ENCODE data around the gene AZIN2.
"Not testable (repeated sequence)": the region's sequence is repeated elsewhere in the genome, so short reads cannot be mapped to it uniquely, and the experiment has no call there.

Gene AZIN2

GRCh38 chr1:33097137-33097611 is 16.2 kb downstream of the AZIN2 start:
- H3K27ac ChIP-seq (ENCODE audit: low read depth, low read length), result no peak overlapping the region

GRCh38 chr1:33097762-33098161 is 16.8 kb downstream of the AZIN2 start:
- H3K27ac ChIP-seq (ENCODE audit: low read depth, low read length), result no peak overlapping the region
- H3K27me3 ChIP-seq (ENCODE audit: control insufficient read depth in 1 of 2, insufficient read depth in 2 of 2, low read length in 2 of 2), result no peaks in the 10 kb centered on the region
- no peaks in the 10 kb centered on the region for H3K4me1 ChIP-seq (ENCODE audit: insufficient read depth, low read length)
- H3K9me3 ChIP-seq (ENCODE audit: low read length), result no peaks in the 10 kb centered on the region
- H3K9ac ChIP-seq (ENCODE audit: low read length), result no peak overlapping the region
- H3K36me3 ChIP-seq (ENCODE audit: insufficient read depth, low read length), result no peaks in the 10 kb centered on the region
- H3K4me3 ChIP-seq (ENCODE audit: low read depth in 1 of 2, low read length in 2 of 2), result no peak overlapping the region

More at GRCh38 chr1:33097137-33097611, 16.2 kb downstream of the AZIN2 start:
- Histone ChIP-seq H3K36me3 (ENCODE audit: insufficient read depth, low read length) (no peaks in the 10 kb centered on the region), H3K4me3 (ENCODE audit: low read depth in 1 of 2, low read length in 2 of 2) (no peak overlapping the region), H3K27me3 (ENCODE audit: control insufficient read depth in 1 of 2, insufficient read depth in 2 of 2, low read length in 2 of 2) (no peaks in the 10 kb centered on the region), H3K9me3 (ENCODE audit: low read length) (no peaks in the 10 kb centered on the region), H3K4me1 (ENCODE audit: insufficient read depth, low read length) (no peaks in the 10 kb centered on the region), H3K9ac (ENCODE audit: low read length) (no peak overlapping the region)

GRCh38 chr1:33098371-33098770 is 17.4 kb downstream of the AZIN2 start:
- no peaks in the 10 kb centered on the region for H3K4me1 ChIP-seq (ENCODE audit: insufficient read depth, low read length)
- H3K4me3 ChIP-seq (ENCODE audit: low read depth in 1 of 2, low read length in 2 of 2), result no peak overlapping the region
- no peaks in the 10 kb centered on the region for H3K27me3 ChIP-seq (ENCODE audit: control insufficient read depth in 1 of 2, insufficient read depth in 2 of 2, low read length in 2 of 2)
- no peak overlapping the region for H3K27ac ChIP-seq (ENCODE audit: low read depth, low read length)
- no peaks in the 10 kb centered on the region for H3K9me3 ChIP-seq (ENCODE audit: low read length)
- no peak overlapping the region for H3K9ac ChIP-seq (ENCODE audit: low read length)
- H3K36me3 ChIP-seq (ENCODE audit: insufficient read depth, low read length), result no peaks in the 10 kb centered on the region

GRCh38 chr1:33099290-33100118 is 18.6 kb downstream of the AZIN2 start:
- no peaks in the 10 kb centered on the region for H3K36me3 ChIP-seq (ENCODE audit: insufficient read depth, low read length)
- no peak overlapping the region for H3K4me3 ChIP-seq (ENCODE audit: low read depth in 1 of 2, low read length in 2 of 2)
- H3K27me3 ChIP-seq (ENCODE audit: control insufficient read depth in 1 of 2, insufficient read depth in 2 of 2, low read length in 2 of 2), result no peaks in the 10 kb centered on the region
- no peak overlapping the region for H3K27ac ChIP-seq (ENCODE audit: low read depth, low read length)
- H3K9ac ChIP-seq (ENCODE audit: low read length), result no peak overlapping the region
- no peaks in the 10 kb centered on the region for H3K4me1 ChIP-seq (ENCODE audit: insufficient read depth, low read length)
- H3K9me3 ChIP-seq (ENCODE audit: low read length), result no peaks in the 10 kb centered on the region

GRCh38 chr1:33100119-33100415 is 19.1 kb downstream of the AZIN2 start:
- H3K9me3 ChIP-seq (ENCODE audit: low read length); H3K36me3 ChIP-seq (ENCODE audit: insufficient read depth, low read length); H3K27ac ChIP-seq (ENCODE audit: low read depth, low read length); H3K27me3 ChIP-seq (ENCODE audit: control insufficient read depth in 1 of 2, insufficient read depth in 2 of 2, low read length in 2 of 2); H3K4me3 ChIP-seq (ENCODE audit: low read depth in 1 of 2, low read length in 2 of 2); H3K9ac ChIP-seq (ENCODE audit: low read length); H3K4me1 ChIP-seq (ENCODE audit: insufficient read depth, low read length): not testable (repeated sequence)

GRCh38 chr1:33110477-33110876 is 29.5 kb downstream of the AZIN2 start:
- Histone ChIP-seq H3K9me3 (ENCODE audit: low read length) (no peaks in the 10 kb centered on the region), H3K27ac (ENCODE audit: low read depth, low read length) (no peak overlapping the region), H3K9ac (ENCODE audit: low read length) (no peak overlapping the region), H3K4me3 (ENCODE audit: low read depth in 1 of 2, low read length in 2 of 2) (no peak overlapping the region), H3K4me1 (ENCODE audit: insufficient read depth, low read length) (no peaks in the 10 kb centered on the region), H3K27me3 (ENCODE audit: control insufficient read depth in 1 of 2, insufficient read depth in 2 of 2, low read length in 2 of 2) (no peaks in the 10 kb centered on the region), H3K36me3 (ENCODE audit: insufficient read depth, low read length) (no peaks in the 10 kb centered on the region)

GRCh38 chr1:33111965-33112364 is 31.0 kb downstream of the AZIN2 start:
- Histone ChIP-seq H3K9me3 (ENCODE audit: low read length) (no peaks in the 10 kb centered on the region), H3K4me3 (ENCODE audit: low read depth in 1 of 2, low read length in 2 of 2) (no peak overlapping the region), H3K27ac (ENCODE audit: low read depth, low read length) (no peak overlapping the region), H3K27me3 (ENCODE audit: control insufficient read depth in 1 of 2, insufficient read depth in 2 of 2, low read length in 2 of 2) (no peaks in the 10 kb centered on the region), H3K36me3 (ENCODE audit: insufficient read depth, low read length) (no peaks in the 10 kb centered on the region), H3K4me1 (ENCODE audit: insufficient read depth, low read length) (no peaks in the 10 kb centered on the region), H3K9ac (ENCODE audit: low read length) (no peak overlapping the region)

- no peak overlapping the region for H3K4me3 ChIP-seq (ENCODE audit: low read depth in 1 of 2, low read length in 2 of 2)
- H3K9me3 ChIP-seq (ENCODE audit: low read length), result no peaks in the 10 kb centered on the region
- H3K27me3 ChIP-seq (ENCODE audit: control insufficient read depth in 1 of 2, insufficient read depth in 2 of 2, low read length in 2 of 2), result no peaks in the 10 kb centered on the region
These were observed 36.6 kb downstream of the AZIN2 start for GRCh38 chr1:33117440-33118085.

GRCh38 chr1:33118274-33118673 is 37.3 kb downstream of the AZIN2 start:
- Histone ChIP-seq H3K27me3 (ENCODE audit: control insufficient read depth in 1 of 2, insufficient read depth in 2 of 2, low read length in 2 of 2) (no peaks in the 10 kb centered on the region), H3K9me3 (ENCODE audit: low read length) (no peaks in the 10 kb centered on the region), H3K27ac (ENCODE audit: low read depth, low read length) (no peak overlapping the region), H3K4me1 (ENCODE audit: insufficient read depth, low read length) (no peaks in the 10 kb centered on the region), H3K36me3 (ENCODE audit: insufficient read depth, low read length) (no peaks in the 10 kb centered on the region), H3K4me3 (ENCODE audit: low read depth in 1 of 2, low read length in 2 of 2) (no peak overlapping the region), H3K9ac (ENCODE audit: low read length) (no peak overlapping the region)

More at GRCh38 chr1:33117440-33118085, 36.6 kb downstream of the AZIN2 start:
- no peak overlapping the region for H3K27ac ChIP-seq (ENCODE audit: low read depth, low read length)
- H3K36me3 ChIP-seq (ENCODE audit: insufficient read depth, low read length), result no peaks in the 10 kb centered on the region
- no peaks in the 10 kb centered on the region for H3K4me1 ChIP-seq (ENCODE audit: insufficient read depth, low read length)
- H3K9ac ChIP-seq (ENCODE audit: low read length), result no peak overlapping the region

GRCh38 chr1:33119050-33119449 is 38.1 kb downstream of the AZIN2 start:
- no peak overlapping the region for H3K27ac ChIP-seq (ENCODE audit: low read depth, low read length)
- H3K9ac ChIP-seq (ENCODE audit: low read length), result no peak overlapping the region
- no peaks in the 10 kb centered on the region for H3K36me3 ChIP-seq (ENCODE audit: insufficient read depth, low read length)
- H3K9me3 ChIP-seq (ENCODE audit: low read length), result no peaks in the 10 kb centered on the region
- H3K4me3 ChIP-seq (ENCODE audit: low read depth in 1 of 2, low read length in 2 of 2), result no peak overlapping the region
- H3K4me1 ChIP-seq (ENCODE audit: insufficient read depth, low read length), result no peaks in the 10 kb centered on the region
- no peaks in the 10 kb centered on the region for H3K27me3 ChIP-seq (ENCODE audit: control insufficient read depth in 1 of 2, insufficient read depth in 2 of 2, low read length in 2 of 2)

- Histone ChIP-seq H3K36me3 (ENCODE audit: insufficient read depth, low read length) (no peaks in the 10 kb centered on the region), H3K4me3 (ENCODE audit: low read depth in 1 of 2, low read length in 2 of 2) (no peak overlapping the region), H3K9ac (ENCODE audit: low read length) (no peak overlapping the region), H3K4me1 (ENCODE audit: insufficient read depth, low read length) (no peaks in the 10 kb centered on the region), H3K27me3 (ENCODE audit: control insufficient read depth in 1 of 2, insufficient read depth in 2 of 2, low read length in 2 of 2) (no peaks in the 10 kb centered on the region), H3K27ac (ENCODE audit: low read depth, low read length) (no peak overlapping the region), H3K9me3 (ENCODE audit: low read length) (no peaks in the 10 kb centered on the region)
These were observed 38.7 kb downstream of the AZIN2 start for GRCh38 chr1:33119532-33120217.

Measured in muscle layer of colon (tissue), 2 donors.